ENCODE data around the gene NUTF2. TPM values are rescaled to one million over a fixed set of nuclear protein-coding genes. Genes with fewer than 3 reads are reported as not detected.

NUTF2 gene
- total and polyA plus RNA-seq, 2 of the 8 experiments (the other 6 are each of a cell fraction or from before 2014, with no cell fraction given) = 219 to 377 TPM

GRCh38 chr16:67855789-67856188 lies 9.1 kb downstream of the NUTF2 start (continued):
- TF ChIP-seq CHD7 (IDR thresholded peaks at IDR 0.05; ENCODE audit: insufficient replicate concordance, low read length) = no peak
- TF ChIP-seq HDAC2 (IDR thresholded peaks at IDR 0.05; ENCODE audit: borderline replicate concordance in 1 of 2, low read depth in 2 of 2, low read length in 2 of 2) = no peak
- no peak for TF ChIP-seq RXRA (IDR thresholded peaks at IDR 0.05; ENCODE audit: insufficient read depth, low read depth, low read length)
- no peak for TF ChIP-seq CBX5 (IDR thresholded peaks at IDR 0.05; ENCODE audit: low read depth, low read length)
- TF ChIP-seq BCL11A (IDR thresholded peaks at IDR 0.05; ENCODE audit: low read depth in 2 of 2, low read length in 2 of 2) = no peak
- TF ChIP-seq NANOG (IDR thresholded peaks at IDR 0.05; ENCODE audit: insufficient read depth, low read depth, low read length, poor library complexity, severe bottlenecking) = no peak
- TF ChIP-seq ZNF274 (IDR thresholded peaks at IDR 0.05; ENCODE audit: borderline replicate concordance, extremely low read depth, low read length) = no peak
- TF ChIP-seq SIN3A (conservative IDR thresholded peaks at IDR 0.05 in 1 of 2, IDR thresholded peaks at IDR 0.05 in 1 of 2; ENCODE audit: low read depth in 1 of 2, low read length in 2 of 2) = no peak
